ENCODE measurements around the gene MED12L. TPM values are rescaled to one million over a fixed set of nuclear protein-coding genes. Genes with fewer than 3 reads are reported as not detected.

Gene MED12L
- total and polyA plus RNA-seq, 10 of the 15 experiments (the other 5 are each of a cell fraction or from before 2014, with no cell fraction given): 0.01 to 0.06 (median 0.03) TPM; not detected in 2

DNA sequence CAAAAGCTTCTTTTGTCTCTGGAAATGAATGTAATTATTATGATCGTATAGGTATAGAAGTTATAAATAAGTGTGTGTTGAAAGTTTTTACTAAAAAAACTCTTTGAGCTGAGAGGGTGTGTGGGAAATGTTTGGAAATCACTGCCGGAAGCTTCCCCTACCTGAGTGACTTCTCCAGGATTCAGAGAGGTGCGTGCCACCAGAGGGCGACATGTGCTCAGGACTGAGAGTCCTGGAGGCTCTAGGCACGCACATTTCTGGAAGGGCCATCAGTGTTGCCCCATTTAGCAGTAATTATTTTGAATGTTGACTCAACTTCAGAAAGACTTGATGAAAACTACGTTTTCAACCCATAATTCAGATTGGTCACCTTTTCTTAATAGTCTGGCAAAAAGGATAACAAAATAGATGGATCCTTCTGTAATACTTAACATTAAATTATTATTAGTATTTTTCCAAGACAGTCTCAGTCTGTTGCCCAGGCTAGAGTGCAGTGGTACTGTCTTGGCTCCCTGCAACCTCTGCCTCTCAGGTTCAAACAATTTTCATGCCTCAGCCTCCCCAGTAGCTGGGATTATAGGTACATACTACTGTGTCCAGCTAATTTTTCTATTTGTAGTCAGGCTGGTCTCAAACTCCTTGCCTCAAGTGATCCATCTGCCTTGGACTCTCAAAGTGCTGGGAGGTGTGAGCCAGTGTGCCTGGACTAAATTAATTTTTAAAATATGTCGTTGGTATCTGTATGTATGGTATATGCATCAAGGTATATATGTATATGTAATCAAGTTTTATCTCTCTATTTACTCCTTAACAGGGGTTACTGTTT, 83.0 kb downstream of the MED12L start (continued):
- TF ChIP-seq, protein P1, sequence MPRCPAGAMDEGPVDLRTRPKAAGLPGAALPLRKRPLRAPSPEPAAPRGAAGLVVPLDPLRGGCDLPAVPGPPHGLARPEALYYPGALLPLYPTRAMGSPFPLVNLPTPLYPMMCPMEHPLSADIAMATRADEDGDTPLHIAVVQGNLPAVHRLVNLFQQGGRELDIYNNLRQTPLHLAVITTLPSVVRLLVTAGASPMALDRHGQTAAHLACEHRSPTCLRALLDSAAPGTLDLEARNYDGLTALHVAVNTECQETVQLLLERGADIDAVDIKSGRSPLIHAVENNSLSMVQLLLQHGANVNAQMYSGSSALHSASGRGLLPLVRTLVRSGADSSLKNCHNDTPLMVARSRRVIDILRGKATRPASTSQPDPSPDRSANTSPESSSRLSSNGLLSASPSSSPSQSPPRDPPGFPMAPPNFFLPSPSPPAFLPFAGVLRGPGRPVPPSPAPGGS (IDR thresholded peaks at IDR 0.05; ENCODE audit: borderline replicate concordance, insufficient read depth, low read depth, low read length, poor library complexity, severe bottlenecking): no peak
- TF ChIP-seq POLR2A (IDR thresholded peaks at IDR 0.05; ENCODE audit: low read depth, low read length) (no peak), FOXM1 (IDR thresholded peaks at IDR 0.05; ENCODE audit: low read depth, low read length) (peak; percentile 63; the same call in 1 of the 2 replicates)

GRCh38 chr3:151169262-151169947, 83.9 kb downstream of the MED12L start:
- 61% methylated on average over 9 of the region's 9 CpGs for WGBS (ENCODE audit: insufficient coverage, insufficient replicate concordance, low lambda C conversion rate, missing lambda C conversion rate)
- Histone ChIP-seq H3K4me3 (no peak overlapping the region), H2AFZ (ENCODE audit: control insufficient read depth, low read depth, low read length) (no peak overlapping the region), H3K4me2 (ENCODE audit: control insufficient read depth, insufficient read depth) (peak overlapping the region; percentile 17; the same call in 1 of the 2 replicates), H3K79me2 (ENCODE audit: control insufficient read depth, insufficient read depth, low read length) (no peaks in the 10 kb centered on the region), H3K9me3 (replicated peaks; ENCODE audit: control insufficient read depth, insufficient read depth, low read length) (no peaks in the 10 kb centered on the region), H3K36me3 (ENCODE audit: control insufficient read depth in 2 of 2, insufficient read depth in 2 of 2, low read length in 1 of 2) (no peaks in the 10 kb centered on the region), H3K27me3 (replicated peaks in 1 of 2; ENCODE audit: control insufficient read depth in 2 of 2, insufficient read depth in 2 of 2, low read length in 1 of 2) (no peaks in the 10 kb centered on the region), H4K20me1 (ENCODE audit: control insufficient read depth, insufficient read depth) (no peaks in the 10 kb centered on the region), H3K27ac (ENCODE audit: control insufficient read depth, insufficient read depth) (peak overlapping the region; percentile 14; the same call in 1 of the 2 replicates), H3K4me1 (ENCODE audit: control insufficient read depth, insufficient read depth, low read length) (peaks cover 21% of the 10 kb centered on the region), H3K9ac (ENCODE audit: control insufficient read depth, insufficient read depth, low read length) (no peak overlapping the region)
- intact Hi-C loops (cut with micrococcal nuclease; ENCODE audit: unreplicated experiment) (loop anchor here (2.0 kb wide), 1 partner anchor 669 kb away; no protein-coding TSS in a partner anchor), in situ Hi-C loops (cut with MboI) (loop anchor here (5.0 kb wide), 1 partner anchor 58 kb away; no protein-coding TSS in a partner anchor)
- ChIA-PET POLR2A (no interaction called here), CTCF (interaction anchor here (0.5 to 4.6 kb wide), 26 partner anchors 9 to 750 kb away, joined by 3 to 52 read pairs (median 10); partner anchors contain the start of gene P2RY14), SMC1A (ENCODE audit: uncharacterized antibody, unreplicated experiment) (interaction anchor here (0.6 to 3.6 kb wide), 8 partner anchors 9 to 1225 kb away, joined by 3 to 57 read pairs (median 9); partner anchors contain the start of gene P2RY14), RAD21 (ENCODE audit: unreplicated experiment) (interaction anchor here (0.7 to 3.1 kb wide), 9 partner anchors 13 to 156 kb away, joined by 3 to 23 read pairs (median 7); partner anchors contain the start of genes GPR171 and P2RY14)
- FAIRE-seq (no peak), ATAC-seq (peak; percentile 74), DNase-seq (ENCODE audit: low read depth, low spot score) (no peak)
- BruUV-seq (replicated peaks): no TSS peak
- TF ChIP-seq RBBP5 (conservative IDR thresholded peaks at IDR 0.05) (no peak), MYB (IDR thresholded peaks at IDR 0.05; ENCODE audit: borderline replicate concordance, low read depth, low read length) (no peak), RCOR1 (conservative IDR thresholded peaks at IDR 0.05; ENCODE audit: low read depth, low read length) (no peak), CEBPB (IDR thresholded peaks at IDR 0.05; ENCODE audit: borderline replicate concordance in 1 of 2, low read depth in 2 of 2, low read length in 2 of 2) (no peak), FOS (IDR thresholded peaks at IDR 0.05; ENCODE audit: borderline replicate concordance, extremely low read depth, insufficient read length) (no peak), STAT3 (IDR thresholded peaks at IDR 0.05; ENCODE audit: low read depth, low read length) (no peak), EGR1 (IDR thresholded peaks at IDR 0.05; ENCODE audit: borderline replicate concordance in 1 of 2, low read depth in 2 of 2, low read length in 2 of 2) (no peak), FOXK2 (IDR thresholded peaks at IDR 0.05) (no peak), DPF2 (IDR thresholded peaks at IDR 0.05) (peak; percentile 42; the same call in 1 of the 2 replicates), EP300 (IDR thresholded peaks at IDR 0.05; ENCODE audit: borderline replicate concordance in 1 of 2, control insufficient read depth in 1 of 2, low read depth in 2 of 2, low read length in 2 of 2) (0 out of 4 replicates have a peak, but pooled peaks of 1 of the 2 experiments have one; percentile 19), SREBF1 (IDR thresholded peaks at IDR 0.05; ENCODE audit: low read length) (no peak), FOXM1 (IDR thresholded peaks at IDR 0.05; ENCODE audit: low read depth, low read length) (0 out of 2 replicates have a peak, but pooled peaks have one; percentile 21), NR2C2 (IDR thresholded peaks at IDR 0.05; ENCODE audit: borderline replicate concordance, control insufficient read depth, insufficient read length, low read depth) (no peak), TARDBP (IDR thresholded peaks at IDR 0.05; ENCODE audit: borderline replicate concordance) (no peak), ZSCAN29 (IDR thresholded peaks at IDR 0.05) (no peak), PAX5 (IDR thresholded peaks at IDR 0.05; ENCODE audit: borderline replicate concordance, low read depth, low read length) (no peak), ESRRA (IDR thresholded peaks at IDR 0.05; ENCODE audit: low read length) (no peak), NFIC (IDR thresholded peaks at IDR 0.05; ENCODE audit: low read depth, low read length) (peak; percentile 45; the same call in 1 of the 2 replicates)

Data from GM12878 (cell line).